HG03060 (cell line): ENCODE data around the gene UIMC1.

ENCODE experiments used
- ATAC-seq: cut with Tn5 transposase; IDR thresholded peaks from one replicate; pipeline ENCODE4 v1.9.1; 2021; ENCODE audit warnings: low read depth, moderate number of reproducible peaks; ENCODE audit not compliant: unreplicated experiment

The UIMC1 gene

GRCh38 chr5:176959051-176959450 lies 47.5 kb downstream of the UIMC1 start:
- ATAC-seq = no peak

GRCh38 chr5:176956756-176957155 lies 49.8 kb downstream of the UIMC1 start:
- no peak for ATAC-seq

- no peak for ATAC-seq
Observed at GRCh38 chr5:176955895-176956294, 50.7 kb downstream of the UIMC1 start.

- ATAC-seq = no peak
Observed at GRCh38 chr5:176954050-176954449, 52.5 kb downstream of the UIMC1 start.

GRCh38 chr5:176952531-176953193 lies 53.9 kb downstream of the UIMC1 start:
- no peak for ATAC-seq

- no peak for ATAC-seq
Observed at GRCh38 chr5:176948458-176948857, 58.1 kb downstream of the UIMC1 start.

GRCh38 chr5:176947847-176948246 lies 58.7 kb downstream of the UIMC1 start:
- ATAC-seq = no peak

GRCh38 chr5:176944268-176944667 lies 62.3 kb downstream of the UIMC1 start:
- ATAC-seq = no peak

GRCh38 chr5:176943816-176944215 lies 62.8 kb downstream of the UIMC1 start:
- ATAC-seq = no peak

GRCh38 chr5:176941951-176942350 lies 64.6 kb downstream of the UIMC1 start:
- no peak for ATAC-seq

- ATAC-seq = no peak
Observed at GRCh38 chr5:176938472-176938871, 68.1 kb downstream of the UIMC1 start.

- ATAC-seq = no peak
Observed at GRCh38 chr5:176935017-176935416, 71.6 kb downstream of the UIMC1 start.

- ATAC-seq = no peak
Observed at GRCh38 chr5:176934309-176934930, 72.2 kb downstream of the UIMC1 start.

GRCh38 chr5:176929654-176930053 lies 76.9 kb downstream of the UIMC1 start:
- no peak for ATAC-seq

- no peak for ATAC-seq
Observed at GRCh38 chr5:176927562-176927961, 79.0 kb downstream of the UIMC1 start.

GRCh38 chr5:176922817-176923216 lies 83.8 kb downstream of the UIMC1 start:
- no peak for ATAC-seq

GRCh38 chr5:176921714-176922113 lies 84.9 kb downstream of the UIMC1 start:
- no peak for ATAC-seq

GRCh38 chr5:176918613-176919012 lies 88.0 kb downstream of the UIMC1 start:
- ATAC-seq = no peak

- no peak for ATAC-seq
Observed at GRCh38 chr5:176916337-176916736, 90.2 kb downstream of the UIMC1 start.

GRCh38 chr5:176915906-176916305 lies 90.7 kb downstream of the UIMC1 start:
- no peak for ATAC-seq

GRCh38 chr5:176912115-176912514 lies 94.5 kb downstream of the UIMC1 start:
- ATAC-seq = no peak

- no peak for ATAC-seq
Observed at GRCh38 chr5:176908675-176909368, 97.8 kb downstream of the UIMC1 start.
